ENCODE results near the gene ACTMAP. TPM values are rescaled to one million over a fixed set of nuclear protein-coding genes. Genes with fewer than 3 reads are reported as not detected.

The ACTMAP gene
- total and polyA plus RNA-seq, 2 of the 13 experiments (the other 11 are each of a cell fraction or from before 2014, with no cell fraction given) = 2.2 to 7.9 TPM

DNA sequence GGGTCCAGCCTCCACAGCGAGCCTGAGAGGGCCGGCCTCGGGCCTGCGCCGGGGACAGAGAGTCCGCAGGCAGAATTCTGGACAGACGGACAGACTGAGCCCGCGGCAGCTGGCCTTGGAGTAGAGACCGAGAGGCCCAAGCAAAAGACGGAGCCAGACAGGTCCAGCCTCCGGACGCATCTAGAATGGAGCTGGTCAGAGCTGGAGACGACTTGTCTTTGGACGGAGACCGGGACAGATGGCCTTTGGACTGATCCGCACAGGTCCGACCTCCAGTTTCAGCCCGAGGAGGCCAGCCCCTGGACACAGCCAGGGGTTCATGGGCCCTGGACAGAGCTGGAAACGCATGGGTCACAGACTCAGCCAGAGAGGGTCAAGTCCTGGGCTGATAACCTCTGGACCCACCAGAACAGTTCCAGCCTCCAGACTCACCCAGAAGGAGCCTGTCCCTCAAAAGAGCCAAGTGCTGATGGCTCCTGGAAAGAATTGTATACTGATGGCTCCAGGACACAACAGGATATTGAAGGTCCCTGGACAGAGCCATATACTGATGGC, 32.9 kb downstream of the ACTMAP start (continued):
- TF ChIP-seq REPIN1 (CRISPR knock-in tag; IDR thresholded peaks at IDR 0.05; ENCODE audit: borderline replicate concordance, low read depth) (no peak), ZMYM3 (CRISPR knock-in tag; IDR thresholded peaks at IDR 0.05) (0 out of 2 replicates have a peak, but pooled peaks have one; percentile 11), POLR2AphosphoS5 (IDR thresholded peaks at IDR 0.05; ENCODE audit: low read depth, low read length) (peak; percentile 46), ZNF468 (CRISPR knock-in tag; IDR thresholded peaks at IDR 0.05) (0 out of 2 replicates have a peak, but pooled peaks have one; percentile 30), ZNF572 (CRISPR knock-in tag; IDR thresholded peaks at IDR 0.05) (no peak), ZNF776 (CRISPR knock-in tag; IDR thresholded peaks at IDR 0.05) (peak; percentile 71; the same call in 1 of the 2 replicates), RFX1 (IDR thresholded peaks at IDR 0.05) (no peak), ZNF564 (CRISPR knock-in tag; IDR thresholded peaks at IDR 0.05) (peak; percentile 20; the same call in 1 of the 2 replicates), ZNF777 (CRISPR knock-in tag; IDR thresholded peaks at IDR 0.05) (peak; percentile 63), RXRB (CRISPR knock-in tag; IDR thresholded peaks at IDR 0.05; ENCODE audit: borderline replicate concordance) (no peak), ZNF644 (CRISPR knock-in tag; IDR thresholded peaks at IDR 0.05; ENCODE audit: low read depth) (no peak), ZNF33B (CRISPR knock-in tag; IDR thresholded peaks at IDR 0.05) (no peak), LCORL (IDR thresholded peaks at IDR 0.05) (no peak), LCORL (CRISPR knock-in tag; IDR thresholded peaks at IDR 0.05) (no peak), ZNF790 (CRISPR knock-in tag; IDR thresholded peaks at IDR 0.05; ENCODE audit: borderline replicate concordance) (peak; percentile 29; the same call in 1 of the 2 replicates), ZNF446 (CRISPR knock-in tag; IDR thresholded peaks at IDR 0.05) (0 out of 2 replicates have a peak, but pooled peaks have one; percentile 16), SRY (CRISPR knock-in tag; IDR thresholded peaks at IDR 0.05) (no peak), TAF1 (CRISPR knock-in tag; IDR thresholded peaks at IDR 0.05) (peak; percentile 34), RNF2 (conservative IDR thresholded peaks at IDR 0.05; ENCODE audit: low read depth) (no peak), ZBTB3 (CRISPR knock-in tag; IDR thresholded peaks at IDR 0.05; ENCODE audit: borderline replicate concordance, low read depth) (0 out of 2 replicates have a peak, but pooled peaks have one; percentile 6), HOXA3 (CRISPR knock-in tag; IDR thresholded peaks at IDR 0.05) (no peak), BRD4 (CRISPR knock-in tag; IDR thresholded peaks at IDR 0.05) (no peak)
- TF ChIP-seq, protein P1, sequence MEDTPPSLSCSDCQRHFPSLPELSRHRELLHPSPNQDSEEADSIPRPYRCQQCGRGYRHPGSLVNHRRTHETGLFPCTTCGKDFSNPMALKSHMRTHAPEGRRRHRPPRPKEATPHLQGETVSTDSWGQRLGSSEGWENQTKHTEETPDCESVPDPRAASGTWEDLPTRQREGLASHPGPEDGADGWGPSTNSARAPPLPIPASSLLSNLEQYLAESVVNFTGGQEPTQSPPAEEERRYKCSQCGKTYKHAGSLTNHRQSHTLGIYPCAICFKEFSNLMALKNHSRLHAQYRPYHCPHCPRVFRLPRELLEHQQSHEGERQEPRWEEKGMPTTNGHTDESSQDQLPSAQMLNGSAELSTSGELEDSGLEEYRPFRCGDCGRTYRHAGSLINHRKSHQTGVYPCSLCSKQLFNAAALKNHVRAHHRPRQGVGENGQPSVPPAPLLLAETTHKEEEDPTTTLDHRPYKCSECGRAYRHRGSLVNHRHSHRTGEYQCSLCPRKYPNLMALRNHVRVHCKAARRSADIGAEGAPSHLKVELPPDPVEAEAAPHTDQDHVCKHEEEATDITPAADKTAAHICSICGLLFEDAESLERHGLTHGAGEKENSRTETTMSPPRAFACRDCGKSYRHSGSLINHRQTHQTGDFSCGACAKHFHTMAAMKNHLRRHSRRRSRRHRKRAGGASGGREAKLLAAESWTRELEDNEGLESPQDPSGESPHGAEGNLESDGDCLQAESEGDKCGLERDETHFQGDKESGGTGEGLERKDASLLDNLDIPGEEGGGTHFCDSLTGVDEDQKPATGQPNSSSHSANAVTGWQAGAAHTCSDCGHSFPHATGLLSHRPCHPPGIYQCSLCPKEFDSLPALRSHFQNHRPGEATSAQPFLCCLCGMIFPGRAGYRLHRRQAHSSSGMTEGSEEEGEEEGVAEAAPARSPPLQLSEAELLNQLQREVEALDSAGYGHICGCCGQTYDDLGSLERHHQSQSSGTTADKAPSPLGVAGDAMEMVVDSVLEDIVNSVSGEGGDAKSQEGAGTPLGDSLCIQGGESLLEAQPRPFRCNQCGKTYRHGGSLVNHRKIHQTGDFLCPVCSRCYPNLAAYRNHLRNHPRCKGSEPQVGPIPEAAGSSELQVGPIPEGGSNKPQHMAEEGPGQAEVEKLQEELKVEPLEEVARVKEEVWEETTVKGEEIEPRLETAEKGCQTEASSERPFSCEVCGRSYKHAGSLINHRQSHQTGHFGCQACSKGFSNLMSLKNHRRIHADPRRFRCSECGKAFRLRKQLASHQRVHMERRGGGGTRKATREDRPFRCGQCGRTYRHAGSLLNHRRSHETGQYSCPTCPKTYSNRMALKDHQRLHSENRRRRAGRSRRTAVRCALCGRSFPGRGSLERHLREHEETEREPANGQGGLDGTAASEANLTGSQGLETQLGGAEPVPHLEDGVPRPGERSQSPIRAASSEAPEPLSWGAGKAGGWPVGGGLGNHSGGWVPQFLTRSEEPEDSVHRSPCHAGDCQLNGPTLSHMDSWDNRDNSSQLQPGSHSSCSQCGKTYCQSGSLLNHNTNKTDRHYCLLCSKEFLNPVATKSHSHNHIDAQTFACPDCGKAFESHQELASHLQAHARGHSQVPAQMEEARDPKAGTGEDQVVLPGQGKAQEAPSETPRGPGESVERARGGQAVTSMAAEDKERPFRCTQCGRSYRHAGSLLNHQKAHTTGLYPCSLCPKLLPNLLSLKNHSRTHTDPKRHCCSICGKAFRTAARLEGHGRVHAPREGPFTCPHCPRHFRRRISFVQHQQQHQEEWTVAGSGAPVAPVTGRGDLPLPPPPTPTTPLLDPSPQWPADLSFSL (CRISPR knock-in tag; IDR thresholded peaks at IDR 0.05) = no peak
- TF ChIP-seq, protein P2, sequence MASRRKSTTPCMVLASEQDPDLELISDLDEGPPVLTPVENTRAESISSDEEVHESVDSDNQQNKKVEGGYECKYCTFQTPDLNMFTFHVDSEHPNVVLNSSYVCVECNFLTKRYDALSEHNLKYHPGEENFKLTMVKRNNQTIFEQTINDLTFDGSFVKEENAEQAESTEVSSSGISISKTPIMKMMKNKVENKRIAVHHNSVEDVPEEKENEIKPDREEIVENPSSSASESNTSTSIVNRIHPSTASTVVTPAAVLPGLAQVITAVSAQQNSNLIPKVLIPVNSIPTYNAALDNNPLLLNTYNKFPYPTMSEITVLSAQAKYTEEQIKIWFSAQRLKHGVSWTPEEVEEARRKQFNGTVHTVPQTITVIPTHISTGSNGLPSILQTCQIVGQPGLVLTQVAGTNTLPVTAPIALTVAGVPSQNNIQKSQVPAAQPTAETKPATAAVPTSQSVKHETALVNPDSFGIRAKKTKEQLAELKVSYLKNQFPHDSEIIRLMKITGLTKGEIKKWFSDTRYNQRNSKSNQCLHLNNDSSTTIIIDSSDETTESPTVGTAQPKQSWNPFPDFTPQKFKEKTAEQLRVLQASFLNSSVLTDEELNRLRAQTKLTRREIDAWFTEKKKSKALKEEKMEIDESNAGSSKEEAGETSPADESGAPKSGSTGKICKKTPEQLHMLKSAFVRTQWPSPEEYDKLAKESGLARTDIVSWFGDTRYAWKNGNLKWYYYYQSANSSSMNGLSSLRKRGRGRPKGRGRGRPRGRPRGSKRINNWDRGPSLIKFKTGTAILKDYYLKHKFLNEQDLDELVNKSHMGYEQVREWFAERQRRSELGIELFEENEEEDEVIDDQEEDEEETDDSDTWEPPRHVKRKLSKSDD (CRISPR knock-in tag; IDR thresholded peaks at IDR 0.05; ENCODE audit: low read depth) = 0 out of 2 replicates have a peak, but pooled peaks have one; percentile 30
